MV-4-11 (cell line): ENCODE data around the gene ABCA4.

ENCODE experiments used
- DNase-seq: peaks from one replicate; lab custom pipeline; 2025; lab: John Stamatoyannopoulos, UW

ABCA4 gene

GRCh38 chr1:94104776-94105580, 16.0 kb downstream of the ABCA4 start:
- DNase-seq: no peak

DNA sequence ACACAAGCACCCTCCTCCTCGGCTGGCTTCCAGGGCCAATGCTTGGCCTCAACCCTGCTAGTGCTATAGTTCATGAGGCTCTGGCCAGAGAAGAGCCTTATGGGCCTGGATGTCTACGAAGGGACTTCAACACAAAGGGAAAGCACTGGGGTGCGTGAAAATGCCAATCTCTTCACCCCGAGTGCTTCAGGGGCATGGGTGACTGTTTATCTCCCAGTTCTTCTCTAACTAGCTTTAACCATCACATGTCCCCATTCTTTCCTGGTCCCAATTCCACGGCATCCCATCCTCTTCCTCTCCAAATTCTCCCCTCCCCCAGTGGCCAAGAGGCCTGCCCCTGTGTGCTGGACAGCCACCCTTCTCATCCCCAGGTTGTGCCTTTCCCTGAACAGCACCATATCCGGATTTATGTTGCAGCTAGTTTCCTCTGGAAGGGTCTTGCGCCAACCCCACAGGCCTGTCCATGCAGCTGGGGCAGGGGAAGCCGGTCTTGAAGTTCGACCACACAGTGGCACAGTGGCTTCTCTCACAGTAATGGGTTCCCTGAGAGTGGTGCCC, 16.7 kb downstream of the ABCA4 start:
- DNase-seq: no peak

- no peak for DNase-seq
These were observed 17.3 kb downstream of the ABCA4 start for GRCh38 chr1:94103608-94104007.

GRCh38 chr1:94101613-94102525, 19.1 kb downstream of the ABCA4 start:
- DNase-seq: peak; percentile 31

- DNase-seq: no peak
These were observed 19.9 kb downstream of the ABCA4 start for GRCh38 chr1:94100785-94101612.

GRCh38 chr1:94100129-94100784, 20.7 kb downstream of the ABCA4 start:
- no peak for DNase-seq

DNA sequence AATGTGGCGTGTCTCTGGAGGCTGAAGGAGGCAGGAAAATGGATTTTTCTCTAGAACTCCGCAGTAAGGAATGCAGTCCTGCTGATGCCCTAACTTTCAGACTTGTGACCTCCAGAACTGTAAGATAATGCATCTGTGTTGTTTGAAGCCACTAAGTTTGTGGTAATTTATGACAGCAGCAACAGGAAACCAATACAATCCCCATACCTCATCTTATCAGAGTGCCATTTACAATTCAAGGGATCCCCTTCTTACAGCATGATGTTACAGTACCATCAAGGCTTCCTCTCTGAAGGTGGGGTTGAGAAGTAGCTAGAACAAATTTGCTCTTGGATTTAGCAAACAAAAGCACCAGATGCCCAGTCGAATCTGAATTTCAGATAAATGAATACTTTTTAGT, 21.6 kb downstream of the ABCA4 start:
- DNase-seq: no peak

DNA sequence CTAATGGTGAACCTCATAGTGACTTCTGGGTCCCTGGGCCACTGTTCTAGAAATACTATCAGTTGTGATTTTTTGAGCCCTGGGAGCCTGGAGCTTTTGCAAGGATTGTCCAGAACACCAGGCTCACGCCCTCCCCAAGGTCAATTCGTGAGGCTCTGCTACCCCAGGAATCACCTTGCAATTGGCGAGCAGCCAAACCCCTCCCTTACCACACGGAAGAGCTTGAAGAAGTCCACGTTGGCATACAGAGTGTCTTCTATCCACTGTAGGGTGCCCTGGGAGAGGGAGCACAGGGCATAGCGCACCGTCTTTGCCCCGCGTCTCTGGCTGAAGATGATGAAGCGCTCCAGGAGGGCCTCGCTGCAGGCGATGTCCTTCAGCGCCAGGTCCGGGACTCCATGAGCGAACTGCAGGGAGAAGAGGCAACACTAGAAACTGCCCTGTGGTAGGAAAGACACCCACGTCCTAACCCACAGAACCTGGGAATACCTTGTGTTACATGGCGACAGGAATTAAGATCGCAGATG, 22.3 kb downstream of the ABCA4 start:
- DNase-seq: no peak

- no peak for DNase-seq
These were observed 24.0 kb downstream of the ABCA4 start for GRCh38 chr1:94096797-94097549.

DNA sequence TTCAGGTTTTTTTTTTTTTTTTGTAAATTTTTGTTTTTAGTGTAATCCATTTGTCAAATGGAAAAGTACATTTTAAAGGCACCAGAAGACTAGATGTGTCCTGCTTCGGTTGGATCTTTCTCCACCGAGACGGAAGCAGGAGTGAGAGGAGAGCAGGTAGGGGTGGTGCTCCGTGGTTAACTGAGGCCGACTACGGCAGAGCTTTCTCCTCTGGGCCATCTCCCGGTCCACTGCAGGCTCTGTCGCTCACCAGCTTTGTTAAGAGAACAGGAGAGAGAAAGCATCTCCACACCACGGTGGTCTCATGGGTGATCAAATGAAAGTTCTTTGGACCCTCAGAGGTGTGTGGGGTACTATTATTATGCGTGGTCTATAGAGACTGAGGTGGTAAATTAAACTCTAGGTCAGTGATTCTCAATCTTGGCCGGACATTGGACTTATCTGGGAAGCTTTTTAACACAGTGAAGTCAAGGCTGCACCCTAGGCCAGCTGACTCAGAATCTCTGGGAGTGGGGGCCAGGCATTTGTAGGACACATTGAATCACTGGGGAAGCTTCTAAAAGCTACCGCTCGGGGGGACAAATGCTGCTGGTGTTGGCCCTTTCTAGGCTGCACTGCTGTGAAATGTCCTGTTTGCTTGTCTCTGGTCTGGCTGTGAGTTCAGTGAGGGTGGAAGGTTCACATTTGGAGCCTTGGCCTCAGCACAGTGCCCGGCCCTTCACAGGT, 25.0 kb downstream of the ABCA4 start:
- DNase-seq: no peak

DNA sequence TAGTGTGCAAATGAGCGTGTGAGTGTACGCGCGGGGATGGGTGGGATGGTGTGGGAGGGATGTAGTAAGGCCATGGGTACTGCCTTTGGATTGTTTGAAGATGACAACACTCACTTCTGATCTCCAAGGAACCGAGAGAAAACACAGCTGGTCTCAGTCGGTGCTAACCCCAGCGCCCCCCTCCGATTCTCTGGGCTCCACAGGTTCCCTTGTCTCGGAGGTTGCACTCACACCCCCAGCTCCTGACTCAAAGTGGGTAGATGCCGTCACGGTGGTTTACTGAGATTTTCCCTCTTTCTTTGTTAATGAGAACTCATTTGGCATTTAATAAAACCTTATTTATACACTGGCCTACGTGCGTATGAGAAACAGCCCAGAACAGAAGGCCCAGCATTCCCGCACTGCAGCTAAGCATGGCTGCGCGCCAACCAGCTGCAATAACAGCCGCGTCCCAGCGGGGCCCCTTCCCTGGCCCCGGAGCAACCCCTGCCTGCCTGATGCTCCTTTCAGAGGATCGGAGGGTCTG, 25.8 kb downstream of the ABCA4 start:
- no peak for DNase-seq

DNA sequence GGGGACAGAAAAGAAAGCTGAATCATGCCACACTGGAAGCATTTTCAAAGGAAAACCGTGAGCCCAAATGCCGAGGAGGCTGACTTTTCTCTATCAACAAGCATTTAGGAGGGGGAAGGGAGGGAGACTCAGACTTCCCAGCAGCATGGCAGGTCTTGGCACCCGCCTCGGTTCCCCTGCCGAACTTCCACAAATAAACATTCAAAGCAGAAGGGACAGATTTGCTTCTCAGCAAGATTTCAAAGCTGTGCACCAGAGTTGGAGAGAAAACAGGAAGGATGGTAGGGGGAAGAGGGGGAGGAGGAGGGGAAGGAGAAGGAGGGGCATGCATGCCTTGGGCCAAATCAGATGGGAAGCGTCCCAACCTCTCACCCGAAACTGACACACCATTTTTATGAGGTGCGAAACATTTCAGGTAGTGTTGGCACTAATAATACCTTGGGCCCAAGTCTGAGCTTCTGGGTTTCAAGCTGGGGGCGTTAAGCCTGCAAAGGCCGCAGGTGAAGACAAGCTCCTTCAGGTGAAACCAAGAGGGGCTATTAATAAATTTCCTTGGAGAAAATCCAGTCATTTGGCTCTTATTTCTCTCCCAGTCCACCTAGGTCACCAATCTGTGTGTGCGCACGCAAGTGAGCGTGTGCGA, 26.4 kb downstream of the ABCA4 start:
- no peak for DNase-seq

DNA sequence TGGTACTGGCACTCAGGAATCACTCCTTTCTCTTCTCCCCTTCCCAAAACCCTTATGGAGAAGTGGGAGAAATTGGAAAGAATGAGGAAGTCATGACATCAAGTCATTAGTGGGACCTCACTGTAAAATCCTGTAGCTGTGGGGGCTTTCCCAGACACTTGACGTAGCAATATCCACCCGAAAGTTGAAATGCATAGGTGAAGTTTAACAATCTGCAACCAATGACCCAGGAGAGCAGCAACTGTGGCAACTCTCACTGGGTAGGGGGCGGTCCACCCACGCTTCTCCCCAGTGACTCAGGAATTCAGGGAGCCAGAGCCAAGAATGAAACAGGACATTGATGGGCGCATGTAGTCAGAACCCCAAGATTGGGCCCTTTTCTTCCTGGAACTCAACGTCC, 27.0 kb downstream of the ABCA4 start:
- no peak for DNase-seq

- no peak for DNase-seq
These were observed 27.6 kb downstream of the ABCA4 start for GRCh38 chr1:94093396-94093795.

DNA sequence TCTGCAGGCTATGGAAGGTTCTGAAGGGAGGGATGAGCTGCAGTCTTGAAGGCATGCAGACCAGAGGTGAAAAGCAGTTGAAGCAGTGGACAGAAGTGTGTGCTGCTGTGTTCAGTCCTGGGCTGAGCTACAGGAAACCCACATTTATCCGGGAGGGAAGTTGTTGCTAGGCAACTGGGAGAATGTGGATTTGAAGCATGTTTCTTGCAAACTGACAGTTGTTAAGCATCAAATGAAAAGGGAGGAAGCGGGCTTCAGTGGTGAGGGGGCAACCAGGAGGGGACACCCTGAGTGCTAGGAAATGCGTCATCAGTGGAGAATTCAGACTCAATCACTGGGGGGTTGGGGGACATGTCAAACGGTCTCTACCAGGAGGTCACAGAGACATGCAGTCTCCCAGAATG, 28.7 kb downstream of the ABCA4 start:
- DNase-seq: peak; percentile 40

DNA sequence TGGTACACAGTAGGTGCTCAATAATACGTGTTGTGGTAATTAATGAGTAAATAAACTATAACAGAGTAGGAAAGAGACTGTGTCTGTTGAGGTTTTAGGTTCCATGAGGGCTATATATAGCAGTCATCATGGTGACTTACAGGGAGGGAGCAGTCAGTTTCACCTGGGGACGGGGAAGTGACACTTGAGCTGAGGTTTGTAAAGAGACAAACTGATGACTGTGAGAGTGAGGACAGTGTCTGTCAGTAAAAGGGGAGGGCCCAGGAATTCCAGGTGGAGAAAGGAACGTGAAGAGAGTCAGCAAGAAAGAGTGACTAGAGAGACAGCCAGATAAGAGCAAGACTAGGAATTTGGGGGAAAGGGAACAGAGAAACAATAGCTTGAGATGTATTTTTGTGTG, 30.2 kb downstream of the ABCA4 start:
- no peak for DNase-seq

GRCh38 chr1:94087193-94087592, 33.8 kb downstream of the ABCA4 start:
- no peak for DNase-seq

DNA sequence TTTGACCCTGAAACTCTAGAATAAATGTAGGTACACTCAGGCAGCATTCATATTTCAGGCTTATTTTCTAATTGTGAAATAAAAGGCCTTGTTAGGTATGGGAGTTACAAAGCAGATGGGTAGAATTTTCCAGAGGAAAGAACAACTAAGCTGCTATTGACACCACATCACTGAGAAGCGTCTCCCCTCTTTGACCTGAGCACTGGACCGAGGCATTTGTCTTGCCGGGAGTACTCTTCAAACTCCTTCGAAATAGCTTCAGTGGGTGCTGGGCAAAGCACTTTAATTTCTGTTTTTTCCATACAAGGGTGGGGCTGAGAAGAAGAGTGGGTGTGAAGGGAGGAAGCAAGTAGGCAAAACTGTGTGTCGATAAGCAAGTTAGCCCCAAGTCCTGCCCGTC, 36.4 kb downstream of the ABCA4 start:
- no peak for DNase-seq

DNA sequence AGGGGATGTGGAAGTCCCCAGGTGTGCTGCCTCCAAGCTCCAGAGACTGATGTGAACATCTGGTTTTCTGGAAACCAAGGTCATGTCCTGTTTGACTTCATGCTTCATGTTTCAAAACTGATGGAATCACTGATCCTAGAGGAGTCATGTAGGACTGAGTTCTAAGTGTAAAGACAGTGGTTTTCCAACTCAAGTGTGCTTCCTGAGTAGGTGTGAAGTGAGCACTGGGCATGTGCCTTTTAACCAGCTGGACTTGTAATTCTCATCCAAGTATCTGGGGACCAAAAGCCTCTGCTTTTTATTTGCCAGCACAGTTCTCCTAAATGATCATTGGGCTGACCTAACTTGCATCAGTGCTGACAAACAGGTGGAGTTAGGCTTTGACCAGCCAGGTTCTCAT, 36.9 kb downstream of the ABCA4 start:
- no peak for DNase-seq
